COLO668 (cell line): ENCODE results near the gene NEK6.

ENCODE experiments used
- DNase-seq: peaks from one replicate; lab custom pipeline; 2025; ENCODE audit not compliant: unreplicated experiment; lab: John Stamatoyannopoulos, UW

Gene NEK6

GRCh38 chr9:124390794-124391658, 133.3 kb downstream of the NEK6 start:
- no peak for DNase-seq

GRCh38 chr9:124392254-124392870, 134.6 kb downstream of the NEK6 start:
- DNase-seq: no peak

GRCh38 chr9:124392871-124393460, 135.2 kb downstream of the NEK6 start:
- DNase-seq: no peak

- DNase-seq: no peak
Measured at GRCh38 chr9:124394167-124394566, 136.4 kb downstream of the NEK6 start.

- no peak for DNase-seq
Measured at GRCh38 chr9:124394596-124394995, 136.8 kb downstream of the NEK6 start.

GRCh38 chr9:124395826-124396225, 138.1 kb downstream of the NEK6 start:
- no peak for DNase-seq

- no peak for DNase-seq
Measured at GRCh38 chr9:124398191-124398935, 140.6 kb downstream of the NEK6 start.

GRCh38 chr9:124399323-124399967, 141.7 kb downstream of the NEK6 start:
- no peak for DNase-seq

GRCh38 chr9:124399968-124400940, 142.5 kb downstream of the NEK6 start:
- no peak for DNase-seq
